K562 (cell line): ENCODE results near the gene DDX5. TPM values are rescaled to one million over a fixed set of nuclear protein-coding genes. Genes with fewer than 3 reads are reported as not detected.
A peak's percentile ranks its signal among the peaks of the same experiment; 100 is the strongest.

ENCODE experiments used
- ATAC-seq: fragments of 200-7000 bp; cut with Tn5 transposase; 3 replicates; pipeline ENCODE4 v1.9.1; 2020; ENCODE audit warnings: moderate library complexity
- BruUV-seq: library from RNA; stranded (reverse); fragments of 400-500 nt; replicated peaks from 2 replicates; lab custom pipeline; 2021; lab: Mats Ljungman, UMichigan
- CTCF ChIA-PET: fragments of 300-600 bp; formaldehyde crosslinking; extraction: SDS; loops from one replicate; lab custom pipeline; 2021; ENCODE audit warnings: low intra/inter-chr PET ratio; lab: Yijun Ruan, JAX
- POLR2A ChIA-PET: fragments of 300-600, 350-650 bp; sonication (Branson Sonifier 250); formaldehyde crosslinking; extraction: SDS; loops from one replicate; lab custom pipeline; 2021; ENCODE audit warnings: antibody characterized with exemption, inconsistent platforms; lab: Yijun Ruan, JAX
- DNase-seq, 4 experiments: peaks; one replicate each; pipeline versions ENCODE4 v3.0.0 to v3.0.0-alpha.2; 2011 to 2018; ENCODE audit warnings: low spot score in 3 of 4, mixed read lengths in 3 of 4; ENCODE audit errors: extremely low read depth in 1 of 4
- FAIRE-seq: peaks from 2 replicates; lab custom pipeline; 2011; peaks lifted over from hg19 to GRCh38; lab: Jason Lieb, UNC
- H2AFZ ChIP-seq: 2 replicates; pipeline ENCODE4 v1.6.0; 2011; ENCODE audit warnings: low read depth, low read length, control low read depth, inconsistent platforms
- H3K27ac ChIP-seq: fragments of 200-600 bp; 3 replicates; pipeline ENCODE4 v1.8.0; 2011; ENCODE audit warnings: low read depth, mild to moderate bottlenecking, control low read depth, inconsistent platforms, low read length, moderate library complexity, mixed read lengths; ENCODE audit errors: extremely low read depth
- H3K27me3 ChIP-seq, 2 experiments: fragments of 300-600 bp in 1 of 2; 2 replicates in 1 of 2; 3 replicates in 1 of 2; pipeline versions ENCODE4 v1.6.0 to v1.8.0; 2011; ENCODE audit warnings: inconsistent platforms in 2 of 2, low read length in 2 of 2, mild to moderate bottlenecking in 1 of 2, mixed read lengths in 1 of 2, moderate library complexity in 1 of 2; ENCODE audit not compliant: control insufficient read depth in 2 of 2, insufficient read depth in 2 of 2
- H3K36me3 ChIP-seq: fragments of 300-600 bp; 3 replicates; pipeline ENCODE4 v1.8.0; 2011; ENCODE audit warnings: mild to moderate bottlenecking, low read length, inconsistent platforms; ENCODE audit not compliant: control insufficient read depth, insufficient read depth
- H3K4me1 ChIP-seq, 2 experiments: fragments of 200-600 bp in 1 of 2; replicated peaks in 1 of 2; 2 replicates in 1 of 2; 3 replicates in 1 of 2; pipeline versions ENCODE4 v1.5.1 to v1.8.0; 2011; ENCODE audit warnings: inconsistent platforms in 2 of 2, low read length in 2 of 2, mild to moderate bottlenecking in 1 of 2, mixed read lengths in 1 of 2, moderate library complexity in 1 of 2; ENCODE audit not compliant: control insufficient read depth in 2 of 2, insufficient read depth in 2 of 2
- H3K4me2 ChIP-seq: 2 replicates; pipeline ENCODE4 v1.6.1; 2011; ENCODE audit warnings: low read length, control low read depth, inconsistent platforms, mixed read lengths; ENCODE audit not compliant: insufficient read depth
- H3K4me3 ChIP-seq: fragments of 200-600 bp; sonication (generic), shearing (Covaris generic); 2 replicates; pipeline ENCODE4 v1.5.1; 2016; ENCODE audit warnings: control low read depth, inconsistent platforms
- H3K79me2 ChIP-seq: fragments of 200-600 bp; 3 replicates; pipeline ENCODE4 v1.8.0; 2011; ENCODE audit warnings: low read length, inconsistent platforms; ENCODE audit not compliant: control insufficient read depth, insufficient read depth
- H3K9ac ChIP-seq, 2 experiments: 2 replicates each; pipeline versions ENCODE4 v1.6.0 to v1.6.1; 2011; ENCODE audit warnings: low read depth in 2 of 2, low read length in 2 of 2, control low read depth in 1 of 2, inconsistent platforms in 1 of 2, mild to moderate bottlenecking in 1 of 2, mixed read lengths in 1 of 2; ENCODE audit not compliant: insufficient read depth in 1 of 2
- H3K9me1 ChIP-seq: one replicate; pipeline ENCODE4 v1.6.0; 2011; ENCODE audit warnings: inconsistent platforms, mild to moderate bottlenecking, low read length, moderate library complexity; ENCODE audit not compliant: control insufficient read depth, insufficient read depth
- H3K9me3 ChIP-seq: replicated peaks from 2 replicates; pipeline ENCODE4 v1.5.1; 2011; ENCODE audit warnings: low read depth, low read length, inconsistent platforms; ENCODE audit not compliant: control insufficient read depth, insufficient read depth
- H4K20me1 ChIP-seq: replicated peaks from 2 replicates; pipeline ENCODE4 v1.6.1; 2011; ENCODE audit warnings: low read length, inconsistent platforms, mixed read lengths; ENCODE audit not compliant: control insufficient read depth, insufficient read depth
- CBX8 ChIP-seq: fragments of 200-600 bp; sonication (generic); IDR thresholded peaks from 2 replicates; pipeline ENCODE4 v1.6.1; 2012; ENCODE audit warnings: borderline replicate concordance, mixed run types, low read depth, mild to moderate bottlenecking, moderate library complexity, mixed read lengths, low read length, control low read depth, inconsistent platforms; ENCODE audit not compliant: poor library complexity, severe bottlenecking; ENCODE audit errors: extremely low read depth
- CREM ChIP-seq: IDR thresholded peaks from 2 replicates; pipeline ENCODE4 v1.6.1; 2014; ENCODE audit warnings: antibody characterized with exemption, low read depth
- E2F3 ChIP-seq: fragments of 250-450 bp; sonication (Bioruptor Pico); IDR thresholded peaks from 2 replicates; pipeline ENCODE4 v1.4.0; 2020; ENCODE audit warnings: mild to moderate bottlenecking
- ELF2 ChIP-seq: fragments of 250-450 bp; sonication (Bioruptor Pico); IDR thresholded peaks from 2 replicates; pipeline ENCODE4 v1.5.0; 2021; ENCODE audit warnings: mild to moderate bottlenecking
- EP300 ChIP-seq: IDR thresholded peaks from 2 replicates; pipeline ENCODE4 v1.6.1; 2012; ENCODE audit warnings: low read length, improper control_type of control experiment
- EP400 ChIP-seq: fragments of 450-650 bp; IDR thresholded peaks from 2 replicates; pipeline ENCODE4 v1.6.1; 2017; ENCODE audit warnings: antibody characterized with exemption, mild to moderate bottlenecking, moderate library complexity
- FOXP4 ChIP-seq: sonication (generic); formaldehyde crosslinking; IDR thresholded peaks from 2 replicates; pipeline ENCODE4 v1.8.0; 2022; ENCODE audit warnings: mild to moderate bottlenecking, missing genetic modification reagents, borderline replicate concordance
- KHSRP ChIP-seq: fragments of 450-650 bp; IDR thresholded peaks from 2 replicates; pipeline ENCODE4 v1.6.1; 2017
- LCOR ChIP-seq: sonication (generic); formaldehyde crosslinking; IDR thresholded peaks from 2 replicates; pipeline ENCODE4 v1.8.0; 2022; ENCODE audit warnings: mild to moderate bottlenecking, missing genetic modification reagents
- NBN ChIP-seq: fragments of 450-650 bp; IDR thresholded peaks from 2 replicates; pipeline ENCODE4 v1.6.1; 2016; ENCODE audit warnings: low read depth, mild to moderate bottlenecking
- NCOA6 ChIP-seq: fragments of 450-650 bp; IDR thresholded peaks from 2 replicates; pipeline ENCODE4 v1.6.1; 2017; ENCODE audit warnings: mild to moderate bottlenecking
- NEUROD1 ChIP-seq: fragments of 150-350 bp; IDR thresholded peaks from 2 replicates; pipeline ENCODE4 v1.6.1; 2014; ENCODE audit warnings: borderline replicate concordance, low read length, low read depth; ENCODE audit not compliant: partially characterized antibody
- ZNF212 ChIP-seq: fragments of 450-650 bp; formaldehyde crosslinking; IDR thresholded peaks from 2 replicates; pipeline ENCODE4 v1.4.0; 2020; ENCODE audit warnings: mild to moderate bottlenecking
- ZNF277 ChIP-seq: fragments of 250-450 bp; sonication (Bioruptor Pico); IDR thresholded peaks from 2 replicates; pipeline ENCODE4 v1.8.0; 2022; ENCODE audit warnings: inconsistent platforms, mild to moderate bottlenecking, moderate library complexity, borderline replicate concordance
- WGBS: fragments of 100-300 bp; shearing (Covaris generic); methylation state at CpG from one replicate; pipeline ENCODE4 v1.1.6; 2016; ENCODE audit warnings: low coverage, mixed read lengths; ENCODE audit not compliant: insufficient coverage; ENCODE audit errors: missing lambda C conversion rate; 5-methylcytosine and 5-hydroxymethylcytosine counted together
- in situ Hi-C: fragments of 300-500 bp; cut with MboI; formaldehyde crosslinking; loops from 4 replicates; pipeline ENCODE4 v1.15.0; 2018; ENCODE audit warnings: inconsistent platforms, mixed read lengths
- intact Hi-C: fragments of 100-400 bp; cut with micrococcal nuclease; formaldehyde crosslinking; loops from 2 replicates; pipeline ENCODE4 v1.14.2; 2022
- polyA plus RNA-seq, 8 experiments: library from polyadenylated mRNA; depleted of rRNA in 4 of 8; stranded (reverse) in 5 of 8; unstranded in 3 of 8; fragments of >200 nt; fragmentation: Nextera tagmentation in 2 of 8; fragmentation: Illumina TruSeq in 1 of 8; extraction: Ambion mirVana in 2 of 8; extraction: Trizol in 1 of 8; gene quantifications; 2 replicates each; pipeline versions ENCODE4 v1.2.1 to v1.2.3, GENCODE V29; 2011 to 2014; ENCODE audit warnings: inconsistent platforms in 1 of 8, missing spikeins in 1 of 8
- total RNA-seq, 7 experiments: library from RNA; depleted of rRNA in 6 of 7; stranded (reverse); fragments of >200 nt in 6 of 7; fragmentation: Illumina TruSeq in 2 of 7; extraction: Trizol in 2 of 7; gene quantifications; 2 replicates each; pipeline versions ENCODE4 v1.2.1 to v1.2.3, GENCODE V29; 2011 to 2021; ENCODE audit warnings: low replicate concordance in 1 of 7
- TF ChIP-seq, protein P1 (sequence below): sonication (generic); formaldehyde crosslinking; IDR thresholded peaks from 2 replicates; pipeline ENCODE4 v1.8.0; 2022; ENCODE audit warnings: mild to moderate bottlenecking, missing genetic modification reagents

Gene DDX5
- total and polyA plus RNA-seq, 9 of the 15 experiments (the other 6 are each of a cell fraction or from before 2014, with no cell fraction given) = 306 to 1,639 (median 604) TPM

DNA sequence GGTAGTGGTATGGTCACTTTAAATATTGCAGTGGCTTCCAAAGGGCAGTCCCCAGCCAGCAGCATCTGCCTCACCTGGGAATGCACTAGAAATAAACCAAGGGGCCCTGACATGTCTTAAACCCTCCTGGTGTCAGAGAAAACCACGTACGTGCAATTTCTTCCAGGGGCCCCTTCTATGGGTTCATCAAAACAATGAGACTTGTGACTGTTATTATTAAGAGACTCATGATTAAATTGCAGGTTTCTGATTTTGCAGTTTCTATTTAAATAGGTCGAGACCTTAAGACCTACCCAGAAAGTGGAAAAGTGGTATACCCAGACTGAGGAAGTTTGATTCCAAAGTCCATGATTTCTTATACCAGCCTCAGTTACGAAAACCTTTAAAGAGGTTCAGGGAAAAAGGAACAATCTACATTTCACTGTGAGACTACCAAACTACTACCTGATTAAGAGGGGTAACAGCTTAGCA lies 8.5 kb downstream of the DDX5 start (continued):
- no peak for TF ChIP-seq ZNF212 (CRISPR knock-in tag)
- TF ChIP-seq E2F3 (CRISPR knock-in tag) = no peak
- TF ChIP-seq NBN = no peak

DNA sequence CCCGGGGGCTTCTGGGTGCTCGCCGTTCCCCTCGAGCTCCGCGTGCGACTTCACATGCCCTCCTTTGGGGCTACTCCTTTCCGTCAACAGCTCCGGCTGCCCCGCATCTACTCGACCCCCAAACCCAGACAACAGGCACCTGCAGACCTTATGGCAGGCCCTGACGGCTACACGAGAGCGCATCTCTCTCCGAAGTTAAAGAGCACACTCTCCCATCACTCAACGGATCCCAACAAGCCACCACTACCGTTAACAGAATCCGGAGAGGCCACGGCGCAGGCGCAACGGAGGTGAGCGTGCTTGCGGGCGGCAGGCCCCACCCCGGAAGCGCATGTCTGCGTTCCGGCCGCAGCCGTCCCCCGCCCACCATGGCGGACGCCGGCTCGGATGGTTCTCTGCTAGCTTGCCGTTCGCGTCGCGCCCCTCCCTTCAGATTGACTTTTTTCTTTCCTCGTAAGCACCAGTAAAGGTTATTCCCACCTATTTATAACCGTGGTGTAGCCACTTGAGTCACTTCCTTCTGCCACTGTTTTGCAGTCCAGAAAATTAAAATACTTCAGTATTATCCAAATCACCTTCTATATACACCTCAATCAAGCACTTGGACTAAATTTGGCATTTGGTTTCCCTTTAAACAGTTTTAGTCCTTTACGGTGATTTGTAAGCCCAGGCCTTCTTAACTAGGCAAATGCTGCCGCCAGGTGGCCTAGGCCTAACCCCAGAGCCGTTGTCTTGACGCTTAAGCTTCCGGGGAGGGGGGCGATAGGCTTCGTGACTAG lies 9.1 kb downstream of the DDX5 start, which contains the start of gene POLG2:
TSS of gene POLG2 (minus strand) at position 269 of the 779 bp plus-strand sequence. CDS start at position 183, 86 bp downstream.
- Histone ChIP-seq H3K4me3 (peak within 1 kb of the TSS; percentile 69), H3K4me2 (peak within 1 kb of the TSS; percentile 85), H3K9me3 (no peaks in the 10 kb centered on the region), H3K27ac (peak within 1 kb of the TSS; percentile 90), H3K9me1 (no peaks in the 10 kb centered on the region), H3K4me1 (peaks cover 4 to 10% of the 10 kb centered on the region in 2 experiments; a peak in 3 of 5 replicates), H3K36me3 (peaks cover 71% of the 10 kb centered on the region), H4K20me1 (0 out of 2 replicates have a peak, but pooled peaks cover 8% of the 10 kb centered on the region), H3K27me3 (no peaks in the 10 kb centered on the region), H3K79me2 (peaks cover 69% of the 10 kb centered on the region), H2AFZ (peak within 1 kb of the TSS; percentile 95), H3K9ac (peak within 1 kb of the TSS; percentile 88 to 96)
- ChIA-PET CTCF (interaction anchor here (1.2 to 2.3 kb wide), 4 partner anchors 75 to 190 kb away, joined by 4 to 10 read pairs (median 8); no protein-coding TSS in a partner anchor), POLR2A (interaction anchor here (0.6 to 6.8 kb wide), 23 partner anchors 9 to 721 kb away, joined by 3 to 114 read pairs (median 4); partner anchors contain the start of genes CEP95 and DDX5)
- intact Hi-C loops (loop anchor here (1.0 to 2.0 kb wide), 3 partner anchors 76 to 152 kb away; no protein-coding TSS in a partner anchor), in situ Hi-C loops (no loop called here)
- ATAC-seq = peak; percentile 86
- WGBS = under 1% methylated on average over 48 of the region's 50 CpGs
- TSS peak; percentile 97 for BruUV-seq
- peak; percentile 90 to 96 (median 93) for DNase-seq
- FAIRE-seq = peak; percentile 88
- TF ChIP-seq FOXP4 (CRISPR knock-in tag) = 0 out of 2 replicates have a peak, but pooled peaks have one; percentile 55
- peak; percentile 82 for TF ChIP-seq LCOR (CRISPR knock-in tag)
- TF ChIP-seq CBX8 = no peak
- TF ChIP-seq, protein P1, sequence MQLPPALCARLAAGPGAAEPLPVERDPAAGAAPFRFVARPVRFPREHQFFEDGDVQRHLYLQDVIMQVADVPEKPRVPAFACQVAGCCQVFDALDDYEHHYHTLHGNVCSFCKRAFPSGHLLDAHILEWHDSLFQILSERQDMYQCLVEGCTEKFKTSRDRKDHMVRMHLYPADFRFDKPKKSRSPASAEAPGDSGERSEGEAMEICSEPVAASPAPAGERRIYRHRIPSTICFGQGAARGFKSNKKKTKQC (CRISPR knock-in tag) = peak; percentile 17; the same call in 1 of the 2 replicates
- no peak for TF ChIP-seq ZNF277
- TF ChIP-seq KHSRP = peak; percentile 75
- peak; percentile 7 for TF ChIP-seq EP300
- TF ChIP-seq NEUROD1 = no peak
- TF ChIP-seq NCOA6 = peak; percentile 54; the same call in 1 of the 2 replicates
- TF ChIP-seq ELF2 = peak; percentile 70; the same call in 1 of the 2 replicates
- peak; percentile 96 for TF ChIP-seq EP400
- TF ChIP-seq CREM = peak; percentile 63
